WI38 (cell line): Measurements from ENCODE around the gene DIP2C.

Source experiments
- H3K4me3 ChIP-seq: 2 replicates; pipeline ENCODE4 v1.5.1; 2011; ENCODE audit warnings: low read depth, mild to moderate bottlenecking, control low read depth, low read length
- CTCF ChIP-seq: IDR thresholded peaks from 2 replicates; pipeline ENCODE4 v1.5.1; 2012; ENCODE audit warnings: low read depth, mild to moderate bottlenecking, control low read depth, low read length

DIP2C gene

GRCh38 chr10:556971-557637, 132.4 kb downstream of the DIP2C start:
- no peak overlapping the region for H3K4me3 ChIP-seq
- no peak for TF ChIP-seq CTCF

- no peak for TF ChIP-seq CTCF
- H3K4me3 ChIP-seq: no peak overlapping the region
Observed at GRCh38 chr10:555682-556350, 133.7 kb downstream of the DIP2C start.

- H3K4me3 ChIP-seq: no peak overlapping the region
- no peak for TF ChIP-seq CTCF
Observed at GRCh38 chr10:555281-555680, 134.2 kb downstream of the DIP2C start.

- H3K4me3 ChIP-seq: no peak overlapping the region
- TF ChIP-seq CTCF: no peak
Observed at GRCh38 chr10:554182-554848, 135.2 kb downstream of the DIP2C start.

GRCh38 chr10:553233-553632, 136.2 kb downstream of the DIP2C start:
- no peak overlapping the region for H3K4me3 ChIP-seq
- TF ChIP-seq CTCF: no peak

GRCh38 chr10:552679-553078, 136.8 kb downstream of the DIP2C start:
- TF ChIP-seq CTCF: no peak
- H3K4me3 ChIP-seq: no peak overlapping the region
